Retina (tissue), 1 donor: ENCODE results near the gene TRIM10.
"Not testable (repeated sequence)": the region's sequence is repeated elsewhere in the genome, so short reads cannot be mapped to it uniquely, and the experiment has no call there.

Experiments used
- DNase-seq: peaks from one replicate; pipeline ENCODE4 v3.0.0-alpha.2; 2016

Gene TRIM10

DNA sequence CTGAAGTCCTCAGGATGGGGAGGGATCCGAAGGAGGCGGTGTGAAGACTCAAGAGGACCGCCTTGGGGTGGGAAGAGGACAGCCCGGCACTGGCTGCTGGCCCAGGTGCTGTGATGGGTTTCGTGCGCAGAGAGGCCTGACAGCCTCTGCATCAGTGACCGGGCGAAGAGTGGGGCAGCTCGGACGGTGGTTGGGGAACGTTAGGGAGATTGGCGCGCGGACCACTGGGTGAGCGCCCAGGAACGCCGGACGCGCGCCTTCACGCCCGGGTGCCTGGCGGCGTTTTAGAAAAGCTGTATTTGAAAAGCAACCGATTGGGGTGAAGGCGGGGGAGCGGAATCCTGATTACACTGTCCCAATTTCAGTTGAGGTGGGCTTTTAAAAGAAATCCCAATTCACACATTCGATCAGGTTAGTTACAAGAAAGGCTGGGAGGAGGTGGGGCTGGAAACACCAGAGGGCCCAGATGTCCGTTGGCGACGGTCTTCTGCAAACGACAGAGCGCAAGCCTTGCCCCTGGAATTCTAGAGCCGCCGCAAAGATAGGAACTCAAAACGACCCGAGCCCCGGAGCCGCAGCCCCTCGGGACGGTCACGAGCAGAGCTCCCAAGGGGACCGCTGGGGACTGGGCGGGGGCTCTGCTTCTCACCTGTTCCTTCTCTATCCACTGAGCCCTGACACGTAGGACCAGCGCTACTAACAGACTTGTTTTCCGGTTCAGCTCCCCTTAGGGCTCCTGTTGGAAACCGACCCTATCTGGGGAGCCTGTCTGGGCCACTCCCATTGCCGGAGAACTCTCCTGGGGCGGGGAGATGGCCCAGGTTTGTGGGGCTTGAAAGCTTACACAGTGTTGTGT lies 33.5 kb downstream of the TRIM10 start:
- DNase-seq, result peak; percentile 76

GRCh38 chr6:30122515-30122914 lies 38.5 kb downstream of the TRIM10 start:
- DNase-seq, result no peak

DNA sequence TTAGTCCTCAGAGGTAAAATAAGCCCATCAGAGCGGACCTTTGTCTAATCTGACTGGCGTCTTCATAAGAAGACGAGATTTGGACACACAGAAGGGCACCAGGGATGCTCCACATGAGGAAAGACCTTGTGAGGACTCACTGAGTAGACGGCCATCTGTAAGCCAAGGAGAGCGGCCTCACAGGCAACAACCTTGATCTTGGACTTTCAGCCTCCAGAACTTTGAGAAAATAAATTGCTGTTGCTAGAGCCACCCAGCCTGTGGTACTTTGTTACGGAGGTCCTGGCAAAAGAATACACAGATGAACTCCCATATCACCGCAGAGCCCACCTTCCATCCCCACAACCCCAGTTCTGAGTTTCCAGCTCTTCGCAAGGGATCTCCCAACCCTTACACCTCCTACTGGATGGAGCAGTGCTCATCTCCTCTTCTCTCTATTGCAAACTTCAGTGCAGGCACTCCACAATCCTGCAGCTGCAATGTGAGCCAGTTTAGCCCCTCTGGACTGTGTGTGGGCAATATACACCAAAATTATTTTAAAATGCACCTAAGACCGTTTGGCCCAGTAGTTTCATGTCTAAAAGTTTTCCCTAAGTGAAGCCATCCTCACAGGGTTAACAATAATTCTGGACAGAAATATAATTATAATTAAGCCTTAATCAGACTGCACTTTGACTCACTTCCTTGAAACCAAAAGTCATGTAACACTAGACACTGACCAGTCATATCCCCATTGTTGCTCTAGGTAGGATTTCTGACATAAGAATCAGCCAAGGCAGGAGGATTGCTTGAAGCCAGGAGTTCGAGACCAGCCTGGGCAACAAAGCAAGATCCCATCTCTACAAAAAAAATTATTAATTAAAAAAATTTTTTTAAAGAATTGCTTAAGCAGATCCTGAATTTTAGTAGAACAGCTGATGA lies 39.3 kb downstream of the TRIM10 start:
- no peak for DNase-seq

GRCh38 chr6:30118691-30119090 lies 42.3 kb downstream of the TRIM10 start:
- DNase-seq, result not testable (repeated sequence)

DNA sequence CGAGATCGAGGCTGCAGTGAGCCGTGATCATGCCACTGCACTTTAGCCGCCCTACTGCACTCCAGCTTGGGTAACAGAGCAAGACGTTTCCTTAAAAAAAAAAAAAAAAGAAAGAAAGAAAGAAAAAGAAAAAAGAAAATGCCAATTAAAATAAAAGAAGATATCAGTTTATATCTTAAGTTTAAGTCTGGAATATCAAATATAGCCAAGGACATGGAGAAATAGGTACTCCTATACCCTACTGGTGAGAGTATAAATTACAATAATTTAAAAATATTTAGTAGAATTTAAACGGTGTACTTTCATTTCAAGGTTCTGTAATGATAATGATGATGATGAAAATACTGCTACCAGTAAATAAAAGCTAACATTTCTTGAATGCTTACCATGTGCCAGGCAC lies 44.3 kb downstream of the TRIM10 start:
- no peak for DNase-seq

- no peak for DNase-seq
These were observed 47.2 kb downstream of the TRIM10 start for GRCh38 chr6:30113841-30114240.

- DNase-seq, result no peak
These were observed 47.8 kb downstream of the TRIM10 start, which contains the start of gene TRIM31 for GRCh38 chr6:30113003-30113759. TRIM31 (minus strand) TSS chr6:30113090; CDS start chr6:30112805, 285 bp downstream.

GRCh38 chr6:30112402-30112994 lies 48.5 kb downstream of the TRIM10 start:
- DNase-seq, result no peak

DNA sequence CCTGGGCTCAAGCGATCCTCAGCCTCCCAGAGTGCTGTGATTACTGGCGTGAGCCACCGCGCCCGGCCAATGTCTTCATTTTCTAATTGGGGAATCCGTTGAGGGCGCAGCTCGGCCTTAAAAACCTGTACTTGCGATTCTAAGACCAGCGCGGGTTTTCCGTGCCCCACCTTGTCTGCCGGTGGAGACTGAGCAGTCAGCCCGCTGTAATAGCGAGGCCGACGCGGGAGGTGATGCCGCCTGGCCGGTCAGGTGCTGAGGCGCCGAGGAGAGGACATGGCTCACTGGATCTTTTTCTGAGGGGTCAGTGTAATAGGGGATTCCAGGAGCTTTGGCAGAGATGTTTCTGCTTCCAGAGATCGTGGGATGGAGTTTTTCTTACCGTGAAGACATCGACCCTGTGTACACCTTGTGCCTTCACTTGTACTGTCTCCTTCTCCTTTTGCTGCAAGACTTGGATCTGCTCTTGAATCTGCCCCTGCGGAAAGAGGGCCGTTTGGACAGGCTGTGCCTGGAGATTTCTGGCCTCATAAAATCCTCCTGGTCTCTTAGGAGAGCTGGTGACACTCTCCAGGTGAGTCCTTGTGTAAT lies 49.6 kb downstream of the TRIM10 start:
- no peak for DNase-seq

DNA sequence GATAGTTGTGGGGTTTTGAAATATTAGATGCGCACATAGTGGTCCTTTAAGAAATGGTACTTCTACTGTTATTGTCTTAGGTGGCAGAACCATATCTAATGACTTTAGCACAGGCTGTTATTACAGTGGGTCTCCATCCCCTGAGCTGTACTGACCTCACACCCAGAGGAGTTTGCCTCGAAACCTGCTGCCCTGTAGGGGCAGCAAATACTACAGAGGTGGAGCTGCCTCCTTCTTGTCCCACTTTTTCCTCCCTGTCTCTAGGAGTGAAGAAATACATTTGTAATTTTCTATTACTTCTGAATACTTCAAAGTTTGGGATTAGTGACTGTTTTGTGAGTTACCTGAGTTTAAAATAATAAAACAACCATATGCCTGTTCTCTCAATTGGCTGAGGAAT lies 56.4 kb downstream of the TRIM10 start:
- DNase-seq, result no peak

GRCh38 chr6:30103872-30104179 lies 57.2 kb downstream of the TRIM10 start:
- DNase-seq, result no peak

DNA sequence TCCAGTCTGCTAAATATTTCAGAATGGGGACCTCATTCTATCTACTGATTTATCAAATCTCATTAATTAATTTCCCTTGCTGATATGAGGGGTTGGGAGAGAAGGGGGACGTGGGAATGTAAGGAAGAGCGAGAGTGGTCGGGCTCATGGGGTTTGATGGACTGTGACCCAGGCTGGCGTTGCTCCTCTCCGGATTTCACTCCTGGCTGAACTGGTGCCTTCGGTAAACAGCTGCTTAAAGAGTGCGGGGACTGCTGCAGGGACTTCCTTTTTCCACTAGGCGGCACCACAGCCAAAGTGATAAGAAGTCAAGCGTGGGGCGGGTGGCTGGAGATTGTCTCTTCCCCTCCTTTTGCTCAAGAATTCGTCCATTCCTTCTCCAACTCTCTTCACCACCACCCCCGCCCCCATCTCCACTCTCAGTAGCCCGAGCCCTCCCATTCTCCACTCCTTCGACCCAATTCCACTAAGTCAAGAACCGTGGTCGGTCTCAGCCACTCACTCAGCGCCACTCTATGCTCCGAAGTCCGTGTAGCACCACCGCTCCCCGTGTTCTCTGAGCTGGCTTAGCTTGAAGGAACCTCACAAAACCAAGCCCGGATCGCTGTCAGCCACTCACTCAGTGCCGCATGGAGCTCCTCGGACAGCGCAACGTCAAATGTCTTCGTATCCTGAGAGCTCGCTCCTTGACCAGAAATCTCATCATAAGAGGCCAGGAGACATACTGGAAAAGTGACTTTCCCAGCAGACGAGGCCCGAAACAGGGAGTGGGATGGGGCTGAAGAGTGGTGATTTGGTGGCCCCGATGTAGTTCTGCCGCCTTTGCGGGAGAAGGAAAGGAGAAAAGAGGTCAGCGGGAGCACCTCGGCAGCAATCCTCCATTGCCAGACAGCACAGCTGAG lies 57.8 kb downstream of the TRIM10 start:
- DNase-seq, result peak; percentile 89

GRCh38 chr6:30102414-30102969 lies 58.5 kb downstream of the TRIM10 start:
- no peak for DNase-seq
